GOT3 (cell line): ENCODE measurements around the gene ZNRF3.

Experiments used
- DNase-seq: peaks from one replicate; lab custom pipeline; 2025; ENCODE audit warnings: mixed read lengths; lab: John Stamatoyannopoulos, UW

Gene ZNRF3

DNA sequence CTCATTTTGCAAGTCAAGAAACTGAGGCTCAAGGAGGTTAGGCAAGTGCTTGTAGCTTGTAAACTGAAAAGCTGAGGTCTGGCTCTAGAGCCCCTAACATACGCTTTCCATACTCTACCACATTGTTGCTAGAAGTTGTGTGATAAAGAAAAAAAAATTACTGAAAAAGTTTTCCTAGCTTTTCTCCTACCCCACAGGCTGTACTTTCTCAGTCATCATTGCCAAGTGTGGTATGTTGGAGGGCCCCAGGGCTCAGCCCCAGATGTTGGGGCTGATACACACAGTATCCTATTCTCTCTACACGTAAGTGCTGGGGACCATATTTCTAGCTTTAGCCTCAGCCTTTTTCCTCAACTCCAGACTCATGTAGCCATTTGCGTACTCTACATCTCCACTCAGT is 205.4 kb downstream of the ZNRF3 start:
- no peak for DNase-seq

DNA sequence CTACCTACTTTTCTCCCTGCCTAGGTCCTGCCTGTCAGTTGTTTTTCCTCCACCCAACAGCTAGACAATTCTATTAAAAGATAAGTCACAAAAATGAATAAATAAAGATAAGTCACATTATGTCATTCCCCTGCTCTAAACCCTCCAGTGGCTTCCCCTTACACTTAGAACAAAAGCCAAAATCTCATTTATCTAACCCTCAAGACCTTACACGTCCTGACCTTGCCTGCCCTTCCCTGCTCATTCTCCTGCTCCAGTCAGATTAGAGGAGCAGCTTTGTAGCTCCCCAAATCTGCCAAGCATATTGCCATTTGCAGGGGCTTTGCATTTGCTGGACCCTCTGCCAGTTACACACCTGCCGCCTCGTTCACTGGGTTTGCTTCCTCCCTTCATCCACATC is 206.1 kb downstream of the ZNRF3 start:
- DNase-seq = no peak

DNA sequence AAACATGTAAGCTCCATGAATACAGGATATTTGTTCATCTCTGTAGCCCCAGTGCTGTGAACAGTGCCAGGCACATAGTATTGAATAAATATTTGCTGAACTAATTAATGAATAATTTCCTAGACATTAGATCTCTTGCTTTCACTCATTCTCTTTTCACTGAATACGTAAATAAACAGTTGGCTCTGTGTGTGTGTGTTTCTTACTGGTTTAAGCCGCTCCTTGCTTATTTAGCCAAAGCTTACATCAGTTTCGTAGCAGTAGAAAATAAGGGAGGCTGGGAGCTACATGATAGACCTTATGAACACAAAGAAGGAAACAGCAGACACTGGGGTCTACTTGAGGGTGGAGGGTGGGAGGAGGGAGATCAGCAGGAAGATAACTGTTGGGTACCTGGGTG is 206.7 kb downstream of the ZNRF3 start:
- DNase-seq = no peak

DNA sequence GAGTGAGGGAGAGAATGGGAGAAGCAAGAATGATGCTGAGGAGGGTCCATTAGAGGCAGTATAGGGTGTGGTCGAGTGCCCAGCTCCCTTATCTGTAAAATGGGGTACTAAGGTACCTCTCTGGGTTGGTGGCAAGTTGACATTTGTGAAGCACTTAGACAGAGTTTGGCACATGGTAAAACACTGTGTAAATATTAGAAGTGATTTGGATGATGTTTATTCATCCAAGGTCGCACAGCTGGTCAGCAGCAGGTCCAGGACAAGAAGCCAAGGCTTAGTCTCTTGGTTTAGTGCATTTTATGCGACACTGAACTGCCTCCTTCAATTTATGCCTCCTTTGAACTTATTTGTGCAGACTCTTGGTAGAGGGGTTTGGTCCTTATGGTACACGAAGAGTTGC is 208.9 kb downstream of the ZNRF3 start:
- no peak for DNase-seq

DNA sequence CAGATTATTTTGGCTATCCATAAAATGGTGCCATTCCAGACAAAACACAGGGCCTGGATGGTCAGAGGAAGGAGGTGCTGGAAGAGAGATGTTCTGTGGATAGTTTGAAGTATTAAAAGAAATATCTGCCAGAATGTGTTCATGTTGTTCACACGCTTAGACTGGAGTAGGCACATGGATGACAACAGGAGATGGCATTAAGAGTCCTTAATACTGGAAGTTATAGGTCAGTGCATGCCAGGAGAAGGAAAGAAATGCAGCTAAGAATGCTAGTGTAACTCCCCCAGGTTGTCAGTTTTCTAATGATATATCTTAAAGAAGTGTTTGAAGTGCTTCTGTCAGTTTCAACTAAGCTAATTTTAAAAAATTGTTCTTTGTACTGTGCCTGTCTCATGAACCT is 209.7 kb downstream of the ZNRF3 start:
- DNase-seq = no peak

DNA sequence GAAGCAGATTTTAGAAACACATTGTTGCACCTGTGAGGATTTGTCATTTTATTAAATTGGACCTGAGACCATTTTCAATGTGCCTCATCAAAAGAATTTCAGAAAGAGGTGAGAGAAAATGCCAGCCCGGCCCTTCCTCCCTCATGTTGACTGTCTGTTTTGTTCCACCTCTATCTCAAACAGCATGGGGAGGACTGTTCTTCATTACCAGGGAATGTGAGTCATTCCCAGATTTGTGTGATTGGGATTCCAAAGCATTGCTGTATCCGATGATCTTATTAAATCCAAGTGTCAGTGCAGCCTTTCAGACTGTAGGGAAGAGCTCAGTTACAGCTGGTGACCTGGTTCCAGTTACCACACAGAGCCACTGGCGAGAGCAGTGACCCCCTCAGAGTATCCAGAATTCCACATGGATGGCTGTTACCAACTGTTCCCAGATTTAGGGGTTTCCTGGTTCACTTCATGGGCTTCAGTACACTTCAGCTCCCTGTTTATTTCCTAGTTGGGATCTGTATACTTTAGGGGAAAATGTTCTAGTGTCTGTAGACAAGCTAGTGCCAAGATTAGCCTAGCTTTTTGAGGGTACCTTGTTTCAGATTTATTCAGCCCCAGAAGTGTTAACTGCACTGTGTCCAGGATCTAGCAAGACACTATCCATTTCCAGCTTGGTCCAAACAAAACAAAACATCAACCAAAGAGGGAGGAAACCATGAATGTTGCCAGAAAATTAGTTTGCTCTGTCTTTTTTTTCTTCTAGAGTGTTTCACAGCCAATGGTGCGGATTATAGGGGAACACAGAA is 210.3 kb downstream of the ZNRF3 start:
- no peak for DNase-seq

DNA sequence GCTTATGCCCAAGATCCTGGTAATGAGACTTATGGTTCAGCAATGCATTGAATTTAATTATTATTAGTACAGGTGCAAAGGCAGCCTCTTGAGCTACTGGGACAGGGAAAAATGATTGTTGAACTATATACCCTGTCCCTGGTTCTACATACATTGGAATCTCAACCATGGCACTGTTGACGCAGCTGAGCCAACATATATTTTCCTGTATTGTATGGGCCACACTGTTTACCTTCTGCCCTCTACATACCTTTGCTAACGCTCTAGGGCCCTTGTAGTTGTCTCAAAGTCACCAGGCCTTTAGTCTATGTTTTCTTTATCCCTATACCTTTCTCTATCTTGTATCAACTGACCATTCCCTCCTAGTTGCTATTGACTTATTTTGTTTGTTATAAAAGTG is 212.1 kb downstream of the ZNRF3 start:
- no peak for DNase-seq

DNA sequence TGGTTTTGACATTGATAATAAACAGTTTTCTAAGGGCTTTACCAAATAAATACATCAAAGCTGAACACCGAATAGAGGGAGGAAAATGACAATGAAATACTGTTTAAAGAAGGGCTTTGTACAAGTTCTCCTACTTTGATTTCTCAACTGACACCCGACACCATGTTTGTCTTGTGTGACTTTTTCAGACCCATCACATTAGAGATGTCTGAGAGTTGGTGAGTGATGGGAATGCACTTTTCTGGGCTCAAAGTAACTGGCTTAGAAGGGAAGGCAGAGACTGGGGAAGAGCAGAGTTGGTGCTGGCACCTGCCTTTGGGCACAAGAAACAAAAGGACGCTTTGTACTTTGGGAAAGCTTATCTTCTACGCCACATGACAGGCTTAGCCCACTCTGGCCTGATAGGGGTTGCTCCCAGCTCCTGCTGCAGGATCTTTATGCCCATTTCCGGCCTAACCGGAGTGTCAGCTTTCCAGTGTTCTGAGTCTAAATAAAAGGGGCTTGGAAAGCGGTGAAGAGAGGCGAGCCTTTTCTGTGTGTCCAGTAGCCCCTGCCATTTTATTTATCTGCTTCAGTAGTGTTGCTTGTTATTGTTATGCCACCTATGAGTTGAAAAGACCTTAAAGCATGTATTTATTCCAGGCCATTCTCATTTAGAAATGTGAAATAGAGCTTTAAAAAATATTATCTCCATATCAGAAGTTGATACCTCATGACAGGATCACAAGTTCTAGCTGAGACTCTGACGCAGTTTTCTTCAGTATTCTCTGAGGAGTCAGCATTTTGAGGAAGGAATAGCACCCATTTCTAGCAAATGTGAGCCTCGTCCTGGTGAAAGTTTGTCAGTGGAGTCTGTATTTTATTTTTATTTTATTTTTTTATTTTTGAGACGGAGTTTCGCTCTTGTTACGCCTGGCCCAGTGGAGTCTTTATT is 213.6 kb downstream of the ZNRF3 start:
- DNase-seq = no peak

DNA sequence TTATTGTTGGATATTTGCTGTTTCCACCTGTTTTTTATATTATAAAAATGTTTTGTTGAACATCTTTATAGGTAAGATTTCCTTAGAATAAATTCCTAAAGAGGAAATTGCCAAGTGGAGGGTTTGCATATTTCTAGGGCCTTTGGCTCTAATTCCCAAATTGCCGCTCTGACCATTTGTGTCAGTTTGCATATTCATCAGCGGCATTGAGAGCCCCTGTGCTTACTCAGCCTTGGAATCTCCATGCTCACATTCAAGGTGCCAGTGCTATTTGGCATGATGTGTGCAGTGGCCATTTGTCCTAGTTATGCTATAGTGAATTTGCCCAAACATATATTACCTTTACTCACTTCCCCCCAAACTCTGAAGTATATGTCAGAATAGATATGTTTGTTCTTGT is 214.9 kb downstream of the ZNRF3 start:
- DNase-seq = no peak

DNA sequence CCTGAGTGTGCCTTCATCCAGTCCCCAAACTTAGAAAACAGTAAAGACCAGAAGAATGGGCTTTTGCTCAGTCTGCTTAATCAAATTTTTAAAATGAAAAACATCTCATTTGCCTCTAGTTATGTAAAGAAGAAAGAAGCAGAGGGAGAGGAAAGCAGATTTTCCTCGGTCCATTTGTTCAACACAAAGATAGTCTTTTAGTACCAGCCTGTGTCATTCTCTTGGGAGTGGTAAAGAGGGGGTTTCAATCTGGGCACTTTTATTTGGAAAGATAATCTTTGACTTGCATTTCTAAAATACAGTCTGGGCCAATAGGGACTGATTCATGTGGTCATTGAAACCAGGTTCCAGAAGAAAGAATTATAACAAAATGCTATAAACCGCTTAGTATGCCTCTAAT is 218.9 kb downstream of the ZNRF3 start:
- no peak for DNase-seq

DNA sequence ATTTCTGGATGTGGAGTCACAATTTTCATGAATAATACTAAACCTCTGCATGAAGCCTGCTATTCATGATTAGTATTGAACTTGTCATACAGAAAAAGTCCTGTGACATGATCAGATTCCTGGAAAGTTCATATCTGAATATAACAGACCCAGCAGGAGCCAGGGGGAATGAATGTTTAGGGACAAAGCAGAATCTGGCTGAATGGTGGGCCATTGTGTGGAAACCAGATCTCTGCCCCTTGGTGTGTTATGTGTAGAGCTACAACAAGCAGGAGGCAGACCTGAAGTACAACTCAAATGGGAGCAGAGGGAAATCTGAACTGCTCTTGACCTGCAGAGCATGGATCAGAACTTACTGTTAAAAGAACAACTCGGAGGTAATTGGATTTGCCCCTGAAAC is 219.7 kb downstream of the ZNRF3 start:
- no peak for DNase-seq

DNA sequence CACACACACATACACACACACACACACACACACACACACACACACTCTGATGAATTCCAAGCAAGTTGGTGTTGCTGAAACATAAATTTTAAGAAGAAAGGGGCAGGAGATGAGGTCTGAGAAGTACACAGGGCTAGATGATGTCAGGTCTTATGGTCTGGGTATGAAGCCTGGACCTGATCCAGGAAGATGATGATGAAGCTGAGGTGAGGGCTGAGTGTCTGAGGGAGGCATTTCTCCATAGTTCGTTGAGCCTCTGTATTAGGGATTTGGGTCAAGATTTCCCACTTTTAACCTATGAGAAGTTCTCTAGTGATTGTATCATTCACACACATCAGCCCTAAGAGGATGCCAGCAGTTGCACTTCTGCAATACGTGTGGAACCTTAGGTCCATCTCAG is 222.1 kb downstream of the ZNRF3 start:
- DNase-seq = no peak

DNA sequence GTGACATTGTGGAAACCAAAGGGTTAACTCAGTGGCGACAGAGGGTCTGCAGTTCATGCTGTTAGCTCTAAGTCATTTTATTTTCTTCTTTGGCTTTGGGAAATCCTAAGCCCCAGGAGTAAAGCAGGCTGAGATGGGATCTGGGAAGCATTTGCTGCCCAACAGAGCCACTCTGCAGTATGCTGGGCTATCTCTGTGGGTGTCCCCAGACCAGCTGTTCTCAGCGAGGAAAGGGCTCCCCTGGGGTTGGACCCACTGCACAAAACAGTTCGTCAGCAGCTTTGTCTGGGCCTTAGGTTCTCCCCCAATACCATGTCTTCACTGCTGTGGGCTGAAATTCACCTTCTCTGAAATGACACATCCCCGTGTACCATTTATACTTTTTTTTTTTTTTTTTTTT is 223.5 kb downstream of the ZNRF3 start:
- DNase-seq = no peak
